Naive B cell (primary cell): ENCODE measurements around the gene NEB. TPM values are rescaled to one million over a fixed set of nuclear protein-coding genes. Genes with fewer than 3 reads are reported as not detected.
"Not testable (repeated sequence)": the region's sequence is repeated elsewhere in the genome, so short reads cannot be mapped to it uniquely, and the experiment has no call there.

ENCODE experiments used
- ATAC-seq, 2 donors: fragments of 150-1000 bp; cut with Tn5 transposase; 2 replicates each; pipeline ENCODE4 v1.10.0; 2021; ENCODE audit warnings: low read depth in 2 of 2, mild to moderate bottlenecking in 2 of 2, moderate library complexity in 2 of 2
- DNase-seq: peaks from one replicate; pipeline ENCODE4 v3.0.0; 2022
- H3K27ac Mint-ChIP-seq, 6 donors: one replicate each; pipeline ENCODE4 v1.8.0; 2020 to 2022; ENCODE audit warnings: mild to moderate bottlenecking in 6 of 6, mixed read lengths in 6 of 6, moderate library complexity in 5 of 6, inconsistent platforms in 2 of 6
- H3K27me3 Mint-ChIP-seq, 3 donors: one replicate each; pipeline ENCODE4 v1.8.0; 2021 to 2022; ENCODE audit warnings: mixed read lengths in 3 of 3, mild to moderate bottlenecking in 1 of 3
- H3K36me3 Mint-ChIP-seq, 2 donors: one replicate each; pipeline ENCODE4 v1.8.0; 2020 to 2022; ENCODE audit warnings: mixed read lengths in 2 of 2, inconsistent platforms in 1 of 2, mild to moderate bottlenecking in 1 of 2
- H3K4me1 Mint-ChIP-seq, 3 donors: one replicate each; pipeline ENCODE4 v1.8.0; 2020 to 2022; ENCODE audit warnings: mixed read lengths in 3 of 3, inconsistent platforms in 1 of 3, mild to moderate bottlenecking in 1 of 3, moderate library complexity in 1 of 3
- H3K4me3 Mint-ChIP-seq, 8 donors: one replicate each; pipeline ENCODE4 v1.8.0; 2020 to 2022; ENCODE audit warnings: mild to moderate bottlenecking in 8 of 8, mixed read lengths in 8 of 8, moderate library complexity in 8 of 8, inconsistent platforms in 2 of 8
- H3K9me3 Mint-ChIP-seq, 7 donors: one replicate each; pipeline ENCODE4 v1.8.0; 2020 to 2022; ENCODE audit warnings: mixed read lengths in 7 of 7, mild to moderate bottlenecking in 5 of 7, inconsistent platforms in 2 of 7, moderate library complexity in 1 of 7
- polyA plus RNA-seq, 6 donors: library from polyadenylated mRNA; unstranded; fragments of 300-500 nt; fragmentation: Illumina TruSeq; gene quantifications; one replicate each; pipeline ENCODE4 v1.2.3, GENCODE V29; 2021; ENCODE audit warnings: low read depth in 6 of 6

The NEB gene
- polyA plus RNA-seq, 6 donors from 2014 or later, result 0.10 to 0.88 (median 0.18) TPM; not detected in 2

DNA sequence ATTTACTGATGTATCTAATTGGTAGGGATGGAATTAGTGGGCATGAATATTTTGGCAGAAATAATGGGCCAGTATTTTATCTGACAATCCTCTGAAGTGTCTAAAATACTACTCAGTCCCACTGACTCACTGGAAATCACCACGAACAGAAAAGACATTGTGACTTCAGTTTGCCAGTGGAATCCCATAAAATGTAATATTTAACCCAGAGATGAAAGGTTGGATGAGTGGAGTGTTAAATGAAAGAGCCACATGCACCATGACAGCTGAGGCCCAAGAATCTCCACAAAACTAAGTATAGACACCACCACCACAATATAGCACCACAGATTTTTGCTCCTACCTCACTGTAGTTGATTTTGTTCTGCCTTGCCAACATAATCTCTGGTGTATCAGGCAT, 103.9 kb downstream of the NEB start:
- DNase-seq (no peak), ATAC-seq (no peak)
- Mint-ChIP-seq H3K9me3 (peaks cover 0 to 6% (median 4%) of the 10 kb centered on the region in 7 donors), H3K4me3 (no peak overlapping the region), H3K27me3 (no peaks in the 10 kb centered on the region), H3K27ac (no peak overlapping the region), H3K36me3 (peaks cover 9 to 17% of the 10 kb centered on the region in 2 donors), H3K4me1 (no peaks in the 10 kb centered on the region)

DNA sequence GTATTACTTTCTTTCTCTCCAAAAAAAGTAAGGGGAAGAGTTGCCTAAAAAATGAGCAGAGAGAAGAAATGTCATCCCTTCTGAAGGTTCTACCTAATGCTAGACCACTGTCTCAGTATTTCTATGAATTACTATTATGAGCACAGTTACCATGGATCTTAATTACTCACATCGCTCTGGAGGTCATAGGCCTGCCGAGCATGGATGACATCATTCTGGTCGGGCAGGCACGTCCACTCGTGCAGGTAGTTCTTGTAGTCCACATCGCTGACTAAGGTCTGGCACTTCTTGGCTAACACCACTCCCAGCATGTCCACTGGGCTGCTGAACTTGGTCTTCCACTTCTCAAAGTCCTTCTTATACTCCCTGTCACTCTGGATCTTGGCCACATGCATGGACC, 106.9 kb downstream of the NEB start:
- no peaks in the 10 kb centered on the region for H3K27me3 Mint-ChIP-seq

GRCh38 chr2:151624271-151624670, 110.0 kb downstream of the NEB start:
- peaks cover 9 to 12% of the 10 kb centered on the region in 2 donors for H3K36me3 Mint-ChIP-seq
- DNase-seq, result no peak
- no peaks in the 10 kb centered on the region for H3K27me3 Mint-ChIP-seq
- no peak overlapping the region for H3K27ac Mint-ChIP-seq
- ATAC-seq, result no peak
- H3K9me3 Mint-ChIP-seq, result no peaks in the 10 kb centered on the region
- no peak overlapping the region for H3K4me3 Mint-ChIP-seq
- H3K4me1 Mint-ChIP-seq, result no peaks in the 10 kb centered on the region

More for the DNA sequence above, 106.9 kb downstream of the NEB start:
- Mint-ChIP-seq H3K4me3 (no peak overlapping the region), H3K4me1 (no peaks in the 10 kb centered on the region), H3K9me3 (no peaks in the 10 kb centered on the region), H3K27ac (no peak overlapping the region), H3K36me3 (peaks cover 9 to 12% of the 10 kb centered on the region in 2 donors)
- ATAC-seq (no peak), DNase-seq (no peak)

DNA sequence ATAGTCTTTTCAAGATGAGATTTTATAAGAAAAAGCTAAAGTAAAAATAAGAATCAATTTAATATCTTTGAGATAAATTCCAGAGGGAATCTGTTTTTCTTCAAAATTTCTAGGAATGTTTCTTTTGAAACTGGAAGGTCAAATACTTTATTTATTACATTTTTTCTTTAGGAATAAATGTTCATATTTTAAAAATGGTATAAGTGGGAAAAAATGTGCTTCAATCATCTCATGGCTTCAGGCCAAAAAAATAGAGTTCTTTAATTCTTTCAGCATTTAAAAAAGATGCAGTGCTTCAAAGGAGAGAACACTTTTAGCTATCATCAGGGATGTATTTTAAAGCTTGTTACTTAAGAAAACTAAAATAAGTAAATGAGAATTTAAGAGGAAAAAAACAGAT, 110.6 kb downstream of the NEB start:
- Mint-ChIP-seq H3K27me3 (no peaks in the 10 kb centered on the region), H3K9me3 (no peaks in the 10 kb centered on the region), H3K4me3 (no peak overlapping the region), H3K36me3 (peaks cover 9 to 12% of the 10 kb centered on the region in 2 donors), H3K27ac (no peak overlapping the region), H3K4me1 (no peaks in the 10 kb centered on the region)
- DNase-seq (no peak), ATAC-seq (no peak)

DNA sequence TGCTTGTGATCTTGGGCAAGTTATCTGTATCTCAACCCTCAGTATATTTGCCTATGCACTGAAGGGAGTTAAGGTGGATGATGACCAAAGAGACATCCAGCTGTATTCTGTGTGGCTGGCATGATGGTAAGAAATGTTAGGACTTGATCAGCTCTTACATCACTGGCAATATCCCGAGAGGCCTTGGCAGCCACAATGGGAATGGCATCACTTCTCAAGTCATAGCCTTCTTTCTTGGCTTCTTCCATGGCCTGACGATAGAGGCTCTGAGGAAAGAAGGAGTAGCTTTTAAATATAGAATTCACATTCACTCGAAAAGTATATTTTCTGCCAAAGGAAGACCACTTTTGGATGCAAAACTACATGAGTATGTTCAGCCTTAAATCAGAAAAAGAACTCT, 113.5 kb downstream of the NEB start:
- no peak overlapping the region for H3K4me3 Mint-ChIP-seq
- ATAC-seq, result no peak
- H3K27ac Mint-ChIP-seq, result no peak overlapping the region

GRCh38 chr2:151619337-151619989, 114.8 kb downstream of the NEB start:
- Mint-ChIP-seq H3K4me1 (no peaks in the 10 kb centered on the region), H3K4me3 (no peak overlapping the region), H3K9me3 (no peaks in the 10 kb centered on the region), H3K36me3 (no peaks in the 10 kb centered on the region), H3K27ac (no peak overlapping the region), H3K27me3 (no peaks in the 10 kb centered on the region)
- DNase-seq (no peak), ATAC-seq (peak; percentile 27 to 35)

More for the DNA sequence above, 113.5 kb downstream of the NEB start:
- Mint-ChIP-seq H3K27me3 (no peaks in the 10 kb centered on the region), H3K36me3 (no peaks in the 10 kb centered on the region), H3K4me1 (no peaks in the 10 kb centered on the region), H3K9me3 (no peaks in the 10 kb centered on the region)
- DNase-seq, result no peak

- peaks cover 0 to 4% (median 4%) of the 10 kb centered on the region in 3 donors for H3K4me1 Mint-ChIP-seq
- DNase-seq (no peak), ATAC-seq (no peak)
- no peak overlapping the region for H3K27ac Mint-ChIP-seq
- no peaks in the 10 kb centered on the region for H3K36me3 Mint-ChIP-seq
- H3K4me3 Mint-ChIP-seq, result no peak overlapping the region
- peaks cover 0 to 4% (median 0%) of the 10 kb centered on the region in 7 donors for H3K9me3 Mint-ChIP-seq
- no peaks in the 10 kb centered on the region for H3K27me3 Mint-ChIP-seq
These were observed 117.4 kb downstream of the NEB start for GRCh38 chr2:151616760-151617339.

DNA sequence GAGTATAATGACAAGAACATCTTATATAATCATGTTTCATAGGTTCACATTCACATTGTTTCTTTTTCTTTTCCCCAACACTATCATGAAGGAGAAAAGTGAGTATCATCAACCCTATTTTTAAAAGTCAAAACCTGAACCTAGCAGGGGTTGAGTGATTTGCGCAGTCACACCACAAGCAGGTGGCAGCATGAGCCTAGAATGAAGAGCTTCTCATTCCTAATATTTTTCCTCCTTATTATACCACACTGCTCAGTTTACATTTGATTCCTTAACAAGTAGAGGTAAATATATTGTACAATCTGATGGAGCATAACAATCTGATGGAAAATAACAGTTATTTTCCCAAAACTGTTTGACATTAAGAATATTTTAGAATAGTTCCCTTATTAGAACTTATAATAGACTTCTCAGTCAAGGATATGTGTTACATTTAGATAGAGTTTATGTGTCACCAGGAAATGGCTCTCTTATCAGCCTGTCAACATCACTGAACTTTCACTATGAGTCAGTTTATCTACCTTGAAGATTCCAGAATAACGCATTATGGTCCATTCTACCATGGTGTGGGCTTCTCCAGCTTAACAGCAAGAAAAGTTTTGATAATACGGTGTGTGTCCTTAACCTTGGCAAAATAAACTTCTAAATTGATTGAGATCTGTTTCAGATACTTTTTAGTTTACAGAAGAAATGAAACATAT, 119.5 kb downstream of the NEB start:
- Mint-ChIP-seq H3K4me3 (no peak overlapping the region), H3K4me1 (peaks cover 0 to 4% (median 4%) of the 10 kb centered on the region in 3 donors), H3K27me3 (no peaks in the 10 kb centered on the region), H3K36me3 (peaks cover 0 to 1% of the 10 kb centered on the region in 2 donors), H3K9me3 (peaks cover 0 to 4% (median 0%) of the 10 kb centered on the region in 7 donors), H3K27ac (peak overlapping the region in 3 of 6 donors; percentile 15 to 23 (median 16))
- DNase-seq, result no peak
- ATAC-seq, result no peak

GRCh38 chr2:151614159-151614558, 120.1 kb downstream of the NEB start:
- no peaks in the 10 kb centered on the region for H3K27me3 Mint-ChIP-seq
- no peak overlapping the region for H3K4me3 Mint-ChIP-seq
- H3K36me3 Mint-ChIP-seq, result peaks cover 0 to 4% of the 10 kb centered on the region in 2 donors
- peaks cover 0 to 4% (median 0%) of the 10 kb centered on the region in 7 donors for H3K9me3 Mint-ChIP-seq
- DNase-seq (no peak), ATAC-seq (no peak)
- H3K27ac Mint-ChIP-seq, result peak overlapping the region in 2 of 6 donors; percentile 16 to 23
- H3K4me1 Mint-ChIP-seq, result peaks cover 0 to 4% (median 4%) of the 10 kb centered on the region in 3 donors

DNA sequence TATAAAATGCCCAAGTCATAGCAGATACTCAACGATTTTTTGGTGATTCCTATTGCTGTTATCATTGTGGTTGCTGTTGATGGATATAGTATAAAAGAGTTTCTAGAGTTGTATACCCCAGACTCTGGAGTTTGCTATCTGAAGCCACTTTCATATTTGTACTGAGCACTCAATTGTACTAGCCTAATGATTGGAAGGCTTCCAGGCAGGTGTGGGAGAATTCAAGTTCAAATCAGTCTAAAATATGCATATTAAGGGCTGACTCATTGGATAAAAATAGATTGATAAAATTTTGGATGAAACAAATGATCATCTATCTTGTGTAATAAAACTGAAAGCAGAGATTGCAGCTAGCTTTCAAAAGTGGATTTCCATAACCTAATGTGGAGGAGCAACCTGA, 122.9 kb downstream of the NEB start:
- H3K4me3 Mint-ChIP-seq, result no peak overlapping the region
- H3K27ac Mint-ChIP-seq, result no peak overlapping the region
- H3K4me1 Mint-ChIP-seq, result peaks cover 0 to 4% (median 4%) of the 10 kb centered on the region in 3 donors
- H3K27me3 Mint-ChIP-seq, result no peaks in the 10 kb centered on the region
- DNase-seq (no peak), ATAC-seq (no peak)
- H3K9me3 Mint-ChIP-seq, result peaks cover 0 to 4% (median 0%) of the 10 kb centered on the region in 7 donors
- H3K36me3 Mint-ChIP-seq, result peaks cover 0 to 4% of the 10 kb centered on the region in 2 donors

DNA sequence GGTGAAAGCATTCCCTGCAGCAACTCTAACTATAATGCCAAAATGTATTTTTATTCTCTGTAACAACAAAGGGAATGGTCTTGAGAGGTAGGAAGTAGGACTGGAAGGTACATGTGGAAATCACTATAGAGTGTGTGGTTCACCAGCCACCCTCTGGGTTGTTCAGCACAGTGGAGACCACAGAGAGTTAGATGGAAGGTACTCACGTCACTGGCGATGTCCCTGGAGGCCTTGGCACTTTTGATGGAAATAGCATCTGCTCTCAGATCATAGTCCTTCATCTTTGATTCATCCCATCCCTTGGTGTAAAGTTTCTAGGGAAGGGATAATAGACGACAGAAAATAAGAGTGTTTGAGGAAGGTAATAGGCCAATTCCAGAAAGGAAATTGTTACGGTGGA, 124.0 kb downstream of the NEB start:
- Mint-ChIP-seq H3K4me1 (peaks cover 0 to 4% (median 4%) of the 10 kb centered on the region in 3 donors), H3K27me3 (no peaks in the 10 kb centered on the region), H3K27ac (peak overlapping the region in 1 of 6 donors; percentile 47), H3K4me3 (no peak overlapping the region), H3K9me3 (peaks cover 0 to 4% (median 0%) of the 10 kb centered on the region in 7 donors), H3K36me3 (peaks cover 0 to 4% of the 10 kb centered on the region in 2 donors)
- no peak for ATAC-seq
- DNase-seq, result no peak

- H3K4me3 Mint-ChIP-seq, result no peak overlapping the region
- peaks cover 0 to 4% (median 4%) of the 10 kb centered on the region in 3 donors for H3K4me1 Mint-ChIP-seq
- no peak overlapping the region for H3K27ac Mint-ChIP-seq
- DNase-seq (no peak), ATAC-seq (no peak)
- H3K27me3 Mint-ChIP-seq, result no peaks in the 10 kb centered on the region
- H3K36me3 Mint-ChIP-seq, result peaks cover 0 to 4% of the 10 kb centered on the region in 2 donors
- peaks cover 0 to 4% (median 0%) of the 10 kb centered on the region in 7 donors for H3K9me3 Mint-ChIP-seq
These were observed 124.6 kb downstream of the NEB start for GRCh38 chr2:151609705-151610104.

DNA sequence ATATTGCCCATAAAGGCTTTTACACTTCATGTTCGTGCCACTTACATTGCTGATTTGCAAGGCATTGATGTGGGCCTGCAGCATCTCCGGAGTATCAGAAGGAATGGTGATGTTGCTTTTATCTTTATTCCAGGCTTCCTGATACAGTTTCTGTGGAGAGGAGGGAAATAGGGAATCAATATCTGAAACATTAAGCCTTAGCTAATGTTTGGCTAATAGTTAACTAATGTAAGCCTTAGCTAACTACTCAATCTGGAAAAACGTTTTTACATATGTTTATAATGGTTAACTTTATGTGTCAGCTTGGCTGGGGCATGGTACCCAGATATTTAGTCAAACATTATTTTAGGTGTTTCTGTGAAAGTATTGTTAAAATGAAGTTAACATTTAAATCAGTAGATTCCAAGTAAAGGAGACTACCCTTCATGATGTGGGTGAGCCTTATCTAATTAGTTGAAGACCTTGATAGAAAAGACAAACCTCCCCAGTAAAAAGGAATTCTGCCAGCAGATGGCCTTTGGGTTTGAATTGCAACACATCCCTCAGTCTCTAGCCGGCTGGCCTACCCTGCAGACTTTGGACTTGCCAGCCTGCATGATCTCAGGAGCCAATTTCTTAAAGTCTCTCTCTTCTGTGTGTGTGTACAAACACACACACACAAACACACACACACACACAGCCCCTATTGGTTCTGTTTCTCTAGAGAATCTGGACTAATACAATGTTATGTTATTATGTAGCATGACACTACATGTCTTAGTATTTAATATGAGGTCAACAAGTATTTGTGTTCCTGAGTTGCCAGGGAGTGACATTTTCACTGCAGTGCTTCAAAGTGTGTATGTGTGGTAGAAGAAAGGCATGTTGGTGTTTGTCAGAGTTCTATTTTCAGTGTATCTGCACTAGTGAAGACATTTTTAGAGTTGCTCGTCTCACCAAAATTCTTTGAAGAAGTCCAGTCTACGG, 126.5 kb downstream of the NEB start:
- ATAC-seq, H3K9me3 Mint-ChIP-seq, H3K4me3 Mint-ChIP-seq, H3K36me3 Mint-ChIP-seq, DNase-seq, H3K4me1 Mint-ChIP-seq, H3K27me3 Mint-ChIP-seq, H3K27ac Mint-ChIP-seq: not testable (repeated sequence)
